Keratinocyte (primary cell): ENCODE results near the gene PPFIBP2.

Experiments used
- CTCF ChIP-seq, 3 experiments: IDR thresholded peaks in 1 of 3; conservative IDR thresholded peaks in 1 of 3; optimal IDR thresholded peaks in 1 of 3; 2 replicates in 2 of 3; 3 replicates in 1 of 3; pipeline versions ENCODE3 to v1.5.1; 2011; ENCODE audit warnings: low read length in 3 of 3, mild to moderate bottlenecking in 3 of 3, moderate library complexity in 2 of 3, control low read depth in 1 of 3, inconsistent platforms in 1 of 3; ENCODE audit not compliant: insufficient read depth in 2 of 3; ENCODE audit errors: extremely low read depth in 1 of 3
- EZH2 ChIP-seq: IDR thresholded peaks from one replicate; pipeline ENCODE4 v1.6.1; 2012; ENCODE audit warnings: inconsistent platforms, mild to moderate bottlenecking, low read length, moderate library complexity

GRCh38 chr11:7691759-7692350 is 178.1 kb downstream of the PPFIBP2 start:
- TF ChIP-seq CTCF (optimal IDR thresholded peaks at IDR 0.05 in 1 of 3, IDR thresholded peaks at IDR 0.05 in 1 of 3, conservative IDR thresholded peaks at IDR 0.05 in 1 of 3; ENCODE audit: extremely low read depth in 1 of 3, insufficient read depth in 2 of 3, low read length in 3 of 3) (no peak), EZH2 (no peak)
